AG04449 (cell line): ENCODE data around the gene CELA1.

Experiments used
- CTCF ChIA-PET: fragments of 350-600 bp; formaldehyde crosslinking; extraction: SDS; loops from one replicate; lab custom pipeline; 2021; ENCODE audit warnings: antibody characterized with exemption; lab: Yijun Ruan, JAX
- POLR2A ChIA-PET: fragments of 400-600, 350-600 bp; formaldehyde crosslinking; extraction: SDS; loops from one replicate; lab custom pipeline; 2020; ENCODE audit warnings: antibody characterized with exemption, inconsistent platforms; lab: Yijun Ruan, JAX
- DNase-seq: peaks from one replicate; pipeline ENCODE4 v3.0.0-alpha.2; 2010; ENCODE audit warnings: low read depth, low spot score
- H3K4me3 ChIP-seq: 2 replicates; pipeline ENCODE4 v1.5.1; 2011; ENCODE audit warnings: low read depth, mild to moderate bottlenecking, control low read depth, low read length
- TF ChIP-seq, protein P1 (sequence below): IDR thresholded peaks from one replicate; pipeline ENCODE4 v1.5.1; 2011; ENCODE audit warnings: mild to moderate bottlenecking, moderate library complexity, low read length, control low read depth, inconsistent platforms; ENCODE audit not compliant: insufficient read depth; ENCODE audit errors: missing control alignments

The CELA1 gene

DNA sequence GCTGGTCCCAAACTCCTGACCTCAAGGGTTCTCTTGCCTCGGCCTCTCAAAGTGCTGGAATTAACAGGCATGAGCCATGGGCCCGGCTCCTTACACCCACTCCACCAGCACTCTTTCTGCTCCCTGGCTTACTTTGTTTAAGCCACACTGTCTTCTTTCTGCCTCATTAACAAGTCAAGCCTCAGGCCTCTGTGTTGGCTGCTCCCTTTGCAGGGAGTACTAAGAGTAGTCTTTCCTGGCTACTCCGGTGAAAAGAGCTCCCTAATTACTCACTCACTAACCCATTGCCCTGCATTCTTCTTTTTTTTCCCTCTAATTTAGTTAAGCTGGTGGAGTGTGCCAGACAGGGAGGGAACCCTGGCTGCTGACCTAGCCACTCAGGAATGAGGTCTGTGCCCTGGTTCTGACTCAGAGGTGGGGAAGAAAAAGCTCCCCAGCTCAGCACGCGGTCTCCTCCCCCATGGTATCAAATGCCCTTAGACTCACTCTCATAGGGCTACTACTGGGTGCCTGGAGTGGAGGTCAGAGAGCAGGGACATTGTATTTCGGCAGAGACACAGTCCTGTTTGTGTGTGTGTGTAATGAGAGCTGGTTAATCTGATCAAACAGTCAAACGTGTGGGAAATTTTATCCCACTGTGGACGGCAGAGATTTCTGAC lies 24.9 kb upstream of the CELA1 start:
- no peak overlapping the region for H3K4me3 ChIP-seq
- CTCF ChIA-PET: interaction anchor here (0.8 to 1.3 kb wide), 7 partner anchors 9 to 449 kb away, joined by 3 to 6 read pairs (median 4); no protein-coding TSS in a partner anchor
- TF ChIP-seq, protein P1, sequence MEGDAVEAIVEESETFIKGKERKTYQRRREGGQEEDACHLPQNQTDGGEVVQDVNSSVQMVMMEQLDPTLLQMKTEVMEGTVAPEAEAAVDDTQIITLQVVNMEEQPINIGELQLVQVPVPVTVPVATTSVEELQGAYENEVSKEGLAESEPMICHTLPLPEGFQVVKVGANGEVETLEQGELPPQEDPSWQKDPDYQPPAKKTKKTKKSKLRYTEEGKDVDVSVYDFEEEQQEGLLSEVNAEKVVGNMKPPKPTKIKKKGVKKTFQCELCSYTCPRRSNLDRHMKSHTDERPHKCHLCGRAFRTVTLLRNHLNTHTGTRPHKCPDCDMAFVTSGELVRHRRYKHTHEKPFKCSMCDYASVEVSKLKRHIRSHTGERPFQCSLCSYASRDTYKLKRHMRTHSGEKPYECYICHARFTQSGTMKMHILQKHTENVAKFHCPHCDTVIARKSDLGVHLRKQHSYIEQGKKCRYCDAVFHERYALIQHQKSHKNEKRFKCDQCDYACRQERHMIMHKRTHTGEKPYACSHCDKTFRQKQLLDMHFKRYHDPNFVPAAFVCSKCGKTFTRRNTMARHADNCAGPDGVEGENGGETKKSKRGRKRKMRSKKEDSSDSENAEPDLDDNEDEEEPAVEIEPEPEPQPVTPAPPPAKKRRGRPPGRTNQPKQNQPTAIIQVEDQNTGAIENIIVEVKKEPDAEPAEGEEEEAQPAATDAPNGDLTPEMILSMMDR: no peak
- POLR2A ChIA-PET: interaction anchor here (0.6 to 1.3 kb wide), 6 partner anchors 11 to 288 kb away, joined by 3 to 6 read pairs (median 4); partner anchors contain the start of genes CSRNP2 and GALNT6
- peak; percentile 83 for DNase-seq

DNA sequence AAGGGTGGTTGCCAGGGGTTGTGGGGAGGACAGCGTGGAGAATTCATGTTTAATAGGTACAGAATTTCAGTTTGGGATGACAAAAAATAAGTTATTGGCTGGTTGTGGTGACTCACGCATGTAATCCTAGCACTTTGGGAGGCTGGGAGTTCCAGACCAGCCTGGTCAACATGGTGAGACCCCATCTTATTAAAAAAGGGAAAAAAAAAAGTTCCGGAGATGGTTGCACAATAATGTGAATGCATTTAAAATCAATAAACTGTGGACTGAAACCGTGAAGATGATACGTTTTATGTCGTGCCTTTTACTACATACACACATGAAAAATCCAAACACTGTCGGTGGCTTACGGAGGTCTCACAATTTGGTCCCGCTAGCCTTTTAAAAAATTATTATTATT lies 24.2 kb upstream of the CELA1 start:
- ChIA-PET POLR2A (interaction anchor here (1.3 kb wide), 1 partner anchor 24 kb away, joined by 3 read pairs; no protein-coding TSS in a partner anchor), CTCF (interaction anchor here (1.3 kb wide), 2 partner anchors 16 to 18 kb away, joined by 4 read pairs; no protein-coding TSS in a partner anchor)
- TF ChIP-seq, protein P1: no peak
- H3K4me3 ChIP-seq: no peak overlapping the region
- no peak for DNase-seq

DNA sequence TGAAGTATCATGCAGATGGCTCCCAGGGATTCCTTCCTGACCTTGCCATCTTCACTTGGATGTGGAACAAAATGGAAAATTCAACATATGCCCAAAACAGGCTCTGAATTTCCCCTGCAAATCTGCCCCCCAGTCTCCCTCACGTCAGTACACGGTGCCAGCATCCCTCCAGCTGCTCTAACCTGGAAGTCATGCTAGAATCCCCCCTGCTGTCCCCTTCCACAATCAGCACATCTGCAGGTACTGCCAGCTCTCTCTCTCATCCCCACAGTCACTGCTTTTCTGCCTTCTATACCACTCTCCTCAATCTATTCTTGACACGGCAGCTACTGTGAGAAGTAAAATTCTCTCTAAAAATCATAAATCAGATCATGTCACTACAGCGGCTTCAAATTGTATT lies 23.1 kb upstream of the CELA1 start:
- POLR2A ChIA-PET: no interaction called here
- no peak overlapping the region for H3K4me3 ChIP-seq
- CTCF ChIA-PET: interaction anchor here (0.9 to 1.8 kb wide), 5 partner anchors 8 to 454 kb away, joined by 3 to 7 read pairs (median 4); no protein-coding TSS in a partner anchor
- no peak for DNase-seq
- TF ChIP-seq, protein P1: no peak

DNA sequence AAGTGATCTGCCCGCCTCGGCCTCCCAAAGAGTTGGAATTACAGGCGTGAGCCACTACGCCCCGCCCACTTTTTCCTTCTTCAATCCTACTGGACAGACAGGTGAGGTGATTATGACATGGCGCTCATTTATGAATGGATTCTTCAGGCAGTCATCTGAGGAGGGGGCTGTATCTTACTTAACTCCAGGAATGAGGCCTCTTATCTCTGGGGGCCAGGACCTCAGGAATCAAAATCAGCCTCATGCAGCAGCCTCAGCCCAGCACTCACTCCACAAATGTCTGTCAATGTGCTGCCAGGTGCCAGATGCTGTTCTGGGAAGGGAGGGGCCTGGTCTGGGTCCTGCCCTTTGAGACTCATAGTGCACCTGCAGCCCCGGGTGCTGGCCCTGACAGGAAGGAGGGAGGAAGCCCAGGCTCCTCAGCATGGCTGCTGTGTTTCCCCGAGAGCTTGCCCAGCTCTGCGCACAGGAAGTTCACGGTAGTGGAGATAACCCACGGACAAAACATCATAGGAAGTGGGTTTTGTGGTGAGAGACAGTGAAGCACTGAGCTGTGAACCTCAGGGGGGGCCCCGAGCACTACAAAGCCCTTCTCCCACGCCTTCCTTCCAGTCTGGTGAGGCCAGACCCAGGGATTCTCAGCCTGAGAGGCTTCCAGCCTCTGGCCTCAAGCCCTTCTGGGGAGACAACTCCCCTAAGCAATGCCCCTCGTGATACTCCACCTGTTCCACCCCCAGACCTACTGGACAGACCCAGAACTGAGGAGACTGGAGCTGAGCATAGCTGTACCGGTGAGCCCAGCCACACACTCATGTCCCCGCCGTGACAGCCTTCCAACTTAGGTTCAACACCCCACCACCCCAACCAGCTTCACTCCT lies 22.4 kb upstream of the CELA1 start:
- DNase-seq: no peak
- POLR2A ChIA-PET: no interaction called here
- H3K4me3 ChIP-seq: no peak overlapping the region
- TF ChIP-seq, protein P1: no peak
- CTCF ChIA-PET: interaction anchor here (0.9 to 1.8 kb wide), 7 partner anchors 8 to 455 kb away, joined by 3 to 7 read pairs (median 4); no protein-coding TSS in a partner anchor

DNA sequence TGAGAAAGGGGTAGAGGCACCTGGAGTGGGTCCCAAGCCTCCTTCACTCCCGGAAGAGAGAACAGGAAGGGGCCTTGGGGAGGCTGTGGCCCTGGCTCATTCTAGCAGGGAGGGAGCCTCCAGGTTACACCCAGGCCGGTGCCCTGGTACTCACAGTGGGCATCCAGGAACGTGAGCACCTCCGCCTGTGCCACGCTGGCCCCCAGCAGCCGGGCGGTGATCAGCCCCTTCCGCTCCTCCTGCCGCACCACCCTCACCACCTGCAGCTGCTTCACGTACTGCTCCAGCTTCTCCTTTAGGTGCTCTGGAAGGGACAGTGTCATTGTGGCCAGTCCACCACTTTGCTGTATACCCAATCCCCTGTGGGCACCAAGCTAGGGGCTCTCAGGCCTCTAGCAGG lies 18.8 kb upstream of the CELA1 start:
- TF ChIP-seq, protein P1: no peak
- ChIA-PET POLR2A (no interaction called here), CTCF (interaction anchor here (1.1 to 2.8 kb wide), 3 partner anchors 11 to 24 kb away, joined by 3 to 13 read pairs (median 7); no protein-coding TSS in a partner anchor)
- H3K4me3 ChIP-seq: no peak overlapping the region
- DNase-seq: no peak
